Esophagus muscularis mucosa (tissue), 4 donors: ENCODE results near the gene PARP3. TPM values are rescaled to one million over a fixed set of nuclear protein-coding genes. Genes with fewer than 3 reads are reported as not detected.
A peak's percentile ranks its signal among the peaks of the same experiment; 100 is the strongest.

ENCODE experiments used
- DNase-seq: peaks from one replicate; pipeline ENCODE4 v3.0.0-alpha.2; 2017; ENCODE audit errors: extremely low spot score
- H3K27ac ChIP-seq, 4 donors: fragments of 200-600 bp; sonication (generic); replicated peaks in 1 of 4; 1 replicate in 3 of 4; 2 replicates in 1 of 4; pipeline ENCODE4 v1.5.1; 2016 to 2019; ENCODE audit warnings: mild to moderate bottlenecking in 1 of 4
- H3K27me3 ChIP-seq, 4 donors: fragments of 200-600 bp; sonication (generic); one replicate each; pipeline versions ENCODE4 v1.5.1 to v1.6.0; 2016 to 2019
- H3K36me3 ChIP-seq, 4 donors: fragments of 200-600 bp; sonication (generic); one replicate each; pipeline ENCODE4 v1.5.1; 2016 to 2019
- H3K4me1 ChIP-seq, 4 donors: fragments of 200-600 bp; sonication (generic); one replicate each; pipeline ENCODE4 v1.5.1; 2016 to 2019
- H3K4me3 ChIP-seq, 4 donors: fragments of 200-600 bp; sonication (generic); 1 replicate in 2 of 4; 2 replicates in 2 of 4; pipeline ENCODE4 v1.5.1; 2016 to 2019; ENCODE audit warnings: mild to moderate bottlenecking in 4 of 4, moderate library complexity in 1 of 4
- H3K9me3 ChIP-seq, 4 donors: fragments of 200-600 bp; sonication (generic); 1 replicate in 3 of 4; 2 replicates in 1 of 4; pipeline ENCODE4 v1.5.1; 2016 to 2019
- CTCF ChIP-seq, 3 experiments: fragments of 200-600 bp in 2 of 3; fragments of 450-650 bp in 1 of 3; sonication (generic) in 2 of 3; IDR thresholded peaks; one replicate each; pipeline ENCODE4 v1.5.1; 2017 to 2019; ENCODE audit warnings: antibody characterized with exemption in 3 of 3, mild to moderate bottlenecking in 2 of 3, moderate library complexity in 1 of 3
- EP300 ChIP-seq: sonication (generic); formaldehyde crosslinking; IDR thresholded peaks from one replicate; pipeline ENCODE4 v1.6.1; 2017; ENCODE audit warnings: antibody characterized with exemption
- POLR2A ChIP-seq: fragments of 450-650 bp; IDR thresholded peaks from one replicate; pipeline ENCODE4 v1.6.1; 2017; ENCODE audit warnings: antibody characterized with exemption, moderate library complexity, mild to moderate bottlenecking, low read depth
- POLR2AphosphoS5 ChIP-seq, 2 donors: sonication (generic); formaldehyde crosslinking; IDR thresholded peaks; one replicate each; pipeline ENCODE4 v1.6.1; 2017; ENCODE audit warnings: antibody characterized with exemption in 2 of 2
- WGBS: methylation state at CpG from one replicate; pipeline ENCODE4 v1.1.5; 2018; 5-methylcytosine and 5-hydroxymethylcytosine counted together
- intact Hi-C: fragments of 100-400 bp; cut with DNase I; formaldehyde crosslinking; loops from one replicate; pipeline ENCODE4 v1.15.1; 2023
- total RNA-seq, 4 donors: library from RNA; depleted of rRNA; stranded (reverse); fragments of >200 nt; gene quantifications; one replicate each; pipeline versions ENCODE4 v1.1.0 to v1.2.1, GENCODE V29; 2016

Gene PARP3
- total RNA-seq, 4 donors from 2014 or later: 22.9 to 37.9 (median 30.1) TPM

DNA sequence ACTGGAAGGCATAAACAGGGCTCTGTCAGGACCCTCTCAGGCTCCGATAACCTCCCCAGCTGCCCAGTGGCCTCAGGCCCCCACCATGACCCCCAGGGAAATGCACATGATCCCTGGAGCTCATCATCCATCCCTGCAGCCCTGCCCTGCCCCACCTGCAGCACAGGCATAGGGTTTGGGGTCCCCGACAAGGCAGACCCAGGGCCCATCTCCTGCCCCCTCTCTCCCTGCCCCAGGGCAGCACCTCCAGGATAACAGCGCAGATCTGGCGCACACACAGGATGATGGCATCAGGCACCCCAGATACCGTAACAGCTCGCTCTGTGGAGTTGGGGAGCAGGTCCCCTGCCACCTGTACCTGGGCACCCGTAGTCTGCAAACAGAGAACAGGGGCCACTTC is 17.5 kb downstream of the PARP3 start:
- no peak overlapping the region for H3K27ac ChIP-seq
- WGBS: 97% methylated on average over 6 of the region's 7 CpGs
- H3K27me3 ChIP-seq: no peaks in the 10 kb centered on the region
- peaks cover 6 to 42% (median 41%) of the 10 kb centered on the region in 4 donors for H3K36me3 ChIP-seq
- H3K9me3 ChIP-seq: no peaks in the 10 kb centered on the region
- intact Hi-C loops: no loop called here
- DNase-seq: no peak
- H3K4me3 ChIP-seq: no peak overlapping the region
- peaks cover 32 to 49% (median 42%) of the 10 kb centered on the region in 4 donors for H3K4me1 ChIP-seq
- no peak for TF ChIP-seq POLR2A
- TF ChIP-seq POLR2AphosphoS5 (IDR thresholded peaks at IDR 0.05): no peak
- TF ChIP-seq CTCF (IDR thresholded peaks at IDR 0.05): no peak
- no peak for TF ChIP-seq EP300

GRCh38 chr3:51960386-51960785 is 18.2 kb downstream of the PARP3 start:
- Histone ChIP-seq H3K27me3 (no peaks in the 10 kb centered on the region), H3K4me3 (no peak overlapping the region), H3K4me1 (peaks cover 33 to 52% (median 46%) of the 10 kb centered on the region in 4 donors), H3K36me3 (peaks cover 6 to 43% (median 42%) of the 10 kb centered on the region in 4 donors), H3K27ac (no peak overlapping the region), H3K9me3 (no peaks in the 10 kb centered on the region)
- no peak for DNase-seq
- intact Hi-C loops: no loop called here
- TF ChIP-seq EP300: no peak
- no peak for TF ChIP-seq POLR2A
- TF ChIP-seq CTCF (IDR thresholded peaks at IDR 0.05): no peak
- no peak for TF ChIP-seq POLR2AphosphoS5 (IDR thresholded peaks at IDR 0.05)
- 92% methylated on average over 10 of the region's 10 CpGs for WGBS

DNA sequence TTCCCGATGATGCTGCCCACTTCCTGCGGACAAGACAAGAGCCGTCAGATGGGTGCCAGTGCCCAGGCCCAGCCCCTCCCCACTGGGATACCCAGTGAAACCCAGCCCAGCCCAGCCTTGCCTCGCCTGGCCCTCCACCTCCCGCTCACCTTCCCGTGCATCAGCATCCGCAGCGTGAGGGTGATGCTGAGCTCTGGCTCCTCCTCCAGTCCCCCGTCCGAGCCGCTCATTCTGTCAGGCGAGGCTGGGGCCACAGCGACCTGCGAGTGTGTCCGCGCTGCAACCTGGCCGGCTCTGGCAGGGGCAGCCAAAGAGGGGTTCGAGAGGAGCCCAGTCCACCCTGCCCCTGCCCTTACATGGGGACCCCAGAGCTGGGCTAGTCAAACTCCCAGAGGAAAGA is 18.8 kb downstream of the PARP3 start:
- Histone ChIP-seq H3K4me1 (peaks cover 33 to 52% (median 48%) of the 10 kb centered on the region in 4 donors), H3K27ac (no peak overlapping the region), H3K36me3 (peaks cover 6 to 44% (median 42%) of the 10 kb centered on the region in 4 donors), H3K4me3 (no peak overlapping the region), H3K27me3 (no peaks in the 10 kb centered on the region), H3K9me3 (no peaks in the 10 kb centered on the region)
- WGBS: 84% methylated on average over 11 of the region's 18 CpGs
- TF ChIP-seq POLR2A (no peak), POLR2AphosphoS5 (IDR thresholded peaks at IDR 0.05) (no peak), EP300 (no peak)
- intact Hi-C loops: no loop called here
- DNase-seq: no peak

- Histone ChIP-seq H3K9me3 (no peaks in the 10 kb centered on the region), H3K4me1 (peaks cover 33 to 54% (median 48%) of the 10 kb centered on the region in 4 donors), H3K27ac (peak overlapping the region in 1 of 4 donors; percentile 4), H3K4me3 (no peak overlapping the region), H3K36me3 (peaks cover 6 to 44% (median 42%) of the 10 kb centered on the region in 4 donors), H3K27me3 (no peaks in the 10 kb centered on the region)
- DNase-seq: no peak
- intact Hi-C loops: no loop called here
- 64% methylated on average over 7 of the region's 9 CpGs for WGBS
- no peak for TF ChIP-seq POLR2A
- no peak for TF ChIP-seq CTCF (IDR thresholded peaks at IDR 0.05)
- TF ChIP-seq EP300: no peak
- TF ChIP-seq POLR2AphosphoS5 (IDR thresholded peaks at IDR 0.05): no peak
Observed at GRCh38 chr3:51961602-51962569, 19.7 kb downstream of the PARP3 start.

DNA sequence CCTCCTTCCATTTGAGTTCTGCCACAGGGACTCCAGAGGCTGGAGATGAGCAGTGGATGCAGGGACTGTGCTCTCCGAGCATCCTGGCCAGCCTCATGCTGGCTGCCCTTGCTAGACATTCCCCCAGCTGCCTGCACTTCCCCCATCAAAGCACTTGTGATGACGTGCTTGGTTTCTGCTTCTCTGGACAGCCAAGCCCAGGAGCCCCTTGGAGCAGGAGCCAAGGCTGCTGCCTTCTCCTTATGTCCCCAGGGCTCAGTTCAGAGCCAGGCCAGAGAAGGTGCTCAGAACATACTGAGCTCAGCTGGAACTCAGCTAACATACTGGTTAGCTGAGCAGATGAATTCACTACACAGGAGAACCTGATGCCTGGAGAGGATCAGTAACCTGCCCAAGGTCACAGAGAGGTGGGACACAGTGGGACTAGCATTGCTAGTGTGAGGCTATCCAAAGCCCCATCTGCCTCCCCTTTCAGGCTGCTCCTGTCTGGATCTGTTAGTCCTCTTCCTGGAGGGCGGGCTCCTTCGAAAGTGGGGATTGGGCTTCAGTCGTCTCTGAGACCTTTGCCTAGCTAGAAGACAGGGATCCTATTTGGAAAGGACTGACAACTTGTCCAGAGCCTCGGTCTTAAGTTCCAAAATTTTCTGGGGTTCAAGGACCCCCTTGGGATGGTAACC is 20.8 kb downstream of the PARP3 start:
- intact Hi-C loops: no loop called here

More for the DNA sequence above, 20.8 kb downstream of the PARP3 start:
- TF ChIP-seq POLR2AphosphoS5 (IDR thresholded peaks at IDR 0.05) (no peak), POLR2A (no peak), CTCF (IDR thresholded peaks at IDR 0.05) (no peak), EP300 (no peak)
- 71% methylated on average over 6 of the region's 6 CpGs for WGBS
- Histone ChIP-seq H3K4me1 (peaks cover 38 to 57% (median 53%) of the 10 kb centered on the region in 4 donors), H3K36me3 (peaks cover 6 to 38% (median 33%) of the 10 kb centered on the region in 4 donors), H3K27ac (peak overlapping the region in 3 of 4 donors; percentile 27 to 55 (median 28)), H3K27me3 (no peaks in the 10 kb centered on the region), H3K9me3 (no peaks in the 10 kb centered on the region), H3K4me3 (no peak overlapping the region)
- DNase-seq: no peak
